CD8-positive, alpha-beta memory T cell (primary cell): ENCODE data around the gene MAD2L2. TPM values are rescaled to one million over a fixed set of nuclear protein-coding genes. Genes with fewer than 3 reads are reported as not detected.

Experiments used
- CTCF ChIA-PET: fragments of 350-600 bp; sonication (Branson Sonifier 250); formaldehyde crosslinking; loops from one replicate; lab custom pipeline; 2021; ENCODE audit warnings: antibody characterized with exemption; lab: Charles Lee
- POLR2A ChIA-PET: fragments of 350-600 bp; sonication (Branson Sonifier 250); formaldehyde crosslinking; loops from one replicate; lab custom pipeline; 2021; ENCODE audit warnings: antibody characterized with exemption; lab: Charles Lee
- DNase-seq, 5 donors: peaks; one replicate each; pipeline versions ENCODE4 v3.0.0 to v3.0.0-alpha.2; 2020 to 2022; ENCODE audit warnings: mixed read lengths in 1 of 5
- H3K27ac ChIP-seq: one replicate; pipeline ENCODE4 v1.7.0; 2013; ENCODE audit warnings: low read depth, mild to moderate bottlenecking, low read length, moderate library complexity
- H3K27me3 ChIP-seq: 2 replicates; pipeline ENCODE4 v1.7.0; 2013; ENCODE audit warnings: low read length, mild to moderate bottlenecking; ENCODE audit not compliant: insufficient read depth, poor library complexity, severe bottlenecking
- H3K36me3 ChIP-seq: 2 replicates; pipeline ENCODE4 v1.7.0; 2013; ENCODE audit warnings: mild to moderate bottlenecking, low read length, moderate library complexity; ENCODE audit not compliant: insufficient read depth
- H3K4me1 ChIP-seq: 2 replicates; pipeline ENCODE4 v1.7.0; 2013; ENCODE audit warnings: mild to moderate bottlenecking, low read length, moderate library complexity; ENCODE audit not compliant: insufficient read depth
- H3K4me3 ChIP-seq: 2 replicates; pipeline ENCODE4 v1.7.0; 2013; ENCODE audit warnings: mild to moderate bottlenecking, low read length
- H3K9me3 ChIP-seq: 2 replicates; pipeline ENCODE4 v1.7.0; 2013; ENCODE audit warnings: mild to moderate bottlenecking, low read length
- H3K27ac Mint-ChIP-seq, 8 donors: one replicate each; pipeline ENCODE4 v1.8.0; 2020 to 2021; ENCODE audit warnings: mixed read lengths in 8 of 8, mild to moderate bottlenecking in 6 of 8, inconsistent platforms in 3 of 8, moderate library complexity in 3 of 8
- H3K27me3 Mint-ChIP-seq, 2 donors: one replicate each; pipeline ENCODE4 v1.8.0; 2020 to 2021; ENCODE audit warnings: mixed read lengths in 2 of 2, mild to moderate bottlenecking in 1 of 2, moderate library complexity in 1 of 2
- H3K36me3 Mint-ChIP-seq, 3 donors: one replicate each; pipeline ENCODE4 v1.8.0; 2020 to 2021; ENCODE audit warnings: mixed read lengths in 3 of 3, inconsistent platforms in 1 of 3, mild to moderate bottlenecking in 1 of 3
- H3K4me1 Mint-ChIP-seq, 3 donors: one replicate each; pipeline ENCODE4 v1.8.0; 2020 to 2021; ENCODE audit warnings: mixed read lengths in 3 of 3, inconsistent platforms in 1 of 3, mild to moderate bottlenecking in 1 of 3
- H3K4me3 Mint-ChIP-seq, 7 donors: one replicate each; pipeline ENCODE4 v1.8.0; 2020 to 2021; ENCODE audit warnings: mixed read lengths in 7 of 7, mild to moderate bottlenecking in 6 of 7, moderate library complexity in 4 of 7, inconsistent platforms in 2 of 7
- H3K9me3 Mint-ChIP-seq, 5 donors: one replicate each; pipeline ENCODE4 v1.8.0; 2020 to 2022; ENCODE audit warnings: mixed read lengths in 5 of 5, mild to moderate bottlenecking in 3 of 5, moderate library complexity in 2 of 5, inconsistent platforms in 1 of 5
- polyA plus RNA-seq: library from polyadenylated mRNA; unstranded; fragments of 300-500 nt; fragmentation: Illumina TruSeq; gene quantifications from one replicate; pipeline ENCODE4 v1.2.3, GENCODE V29; 2021
- total RNA-seq, 2 experiments: library from RNA; stranded (reverse); gene quantifications; one replicate each; pipeline ENCODE4 v1.2.3, GENCODE V29; 2021

Gene MAD2L2
- total and polyA plus RNA-seq, 3 experiments from 2014 or later, result 57.2 to 66.2 (median 60.1) TPM

DNA sequence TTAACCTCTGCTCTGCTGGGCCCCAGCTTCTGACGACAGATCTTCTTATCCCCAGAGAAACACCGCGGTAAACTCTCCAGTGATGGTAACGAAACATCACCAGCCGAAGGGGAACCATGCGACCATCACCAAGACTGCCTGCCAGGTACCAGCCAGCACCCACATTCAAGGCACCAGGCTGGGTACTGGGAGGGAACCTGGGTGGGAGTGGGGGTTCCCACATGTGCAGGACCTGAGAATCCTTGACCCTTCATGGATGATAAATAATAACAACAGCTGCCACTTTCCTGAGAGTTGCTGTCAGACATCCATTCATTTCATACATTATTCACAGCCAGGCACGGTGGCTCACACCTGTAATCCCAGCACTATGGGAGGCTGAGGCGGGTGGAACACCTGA, 31.3 kb upstream of the MAD2L2 start:
- no peak overlapping the region for H3K27ac ChIP-seq
- Mint-ChIP-seq H3K9me3 (no peaks in the 10 kb centered on the region), H3K4me1 (no peaks in the 10 kb centered on the region), H3K36me3 (no peaks in the 10 kb centered on the region), H3K27ac (no peak overlapping the region), H3K27me3 (peaks cover 5 to 6% of the 10 kb centered on the region in 2 donors), H3K4me3 (no peak overlapping the region)
- no peaks in the 10 kb centered on the region for H3K27me3 ChIP-seq
- H3K36me3 ChIP-seq, result no peaks in the 10 kb centered on the region
- H3K4me1 ChIP-seq, result no peaks in the 10 kb centered on the region
- no peak for DNase-seq
- H3K9me3 ChIP-seq, result no peaks in the 10 kb centered on the region
- no peak overlapping the region for H3K4me3 ChIP-seq
- POLR2A ChIA-PET, result no interaction called here
- CTCF ChIA-PET, result interaction anchor here (1.3 kb wide), 1 partner anchor 675 kb away, joined by 3 read pairs; no protein-coding TSS in a partner anchor

DNA sequence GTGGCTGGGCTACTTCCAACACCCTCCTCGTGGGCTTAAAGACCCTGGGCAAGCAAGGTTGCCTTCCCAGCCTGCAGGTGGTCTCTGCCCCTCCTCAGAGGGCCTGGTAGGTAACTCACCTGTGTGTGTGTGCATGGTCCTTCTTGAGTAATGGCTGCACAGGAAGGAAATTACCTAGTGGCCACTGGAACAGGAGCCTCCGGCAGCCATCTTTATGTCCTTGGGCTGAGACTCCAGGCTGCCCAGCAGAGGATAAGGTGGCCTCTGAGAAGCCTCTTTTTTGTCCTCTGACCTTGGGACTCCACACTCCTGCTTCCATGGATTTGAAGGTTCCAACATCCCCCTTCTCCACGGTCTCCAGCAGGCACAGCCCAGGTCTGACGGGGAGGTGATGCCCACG, 30.5 kb upstream of the MAD2L2 start:
- Mint-ChIP-seq H3K27me3 (peaks cover 5 to 6% of the 10 kb centered on the region in 2 donors), H3K4me3 (no peak overlapping the region), H3K27ac (no peak overlapping the region), H3K9me3 (no peaks in the 10 kb centered on the region), H3K4me1 (no peaks in the 10 kb centered on the region), H3K36me3 (no peaks in the 10 kb centered on the region)
- Histone ChIP-seq H3K4me1 (no peaks in the 10 kb centered on the region), H3K4me3 (no peak overlapping the region), H3K27ac (no peak overlapping the region), H3K27me3 (no peaks in the 10 kb centered on the region), H3K9me3 (no peaks in the 10 kb centered on the region), H3K36me3 (no peaks in the 10 kb centered on the region)
- ChIA-PET CTCF (interaction anchor here (0.9 kb wide), 1 partner anchor 24 kb away, joined by 4 read pairs; the partner anchor contains the start of gene AGTRAP), POLR2A (no interaction called here)
- DNase-seq, result no peak

DNA sequence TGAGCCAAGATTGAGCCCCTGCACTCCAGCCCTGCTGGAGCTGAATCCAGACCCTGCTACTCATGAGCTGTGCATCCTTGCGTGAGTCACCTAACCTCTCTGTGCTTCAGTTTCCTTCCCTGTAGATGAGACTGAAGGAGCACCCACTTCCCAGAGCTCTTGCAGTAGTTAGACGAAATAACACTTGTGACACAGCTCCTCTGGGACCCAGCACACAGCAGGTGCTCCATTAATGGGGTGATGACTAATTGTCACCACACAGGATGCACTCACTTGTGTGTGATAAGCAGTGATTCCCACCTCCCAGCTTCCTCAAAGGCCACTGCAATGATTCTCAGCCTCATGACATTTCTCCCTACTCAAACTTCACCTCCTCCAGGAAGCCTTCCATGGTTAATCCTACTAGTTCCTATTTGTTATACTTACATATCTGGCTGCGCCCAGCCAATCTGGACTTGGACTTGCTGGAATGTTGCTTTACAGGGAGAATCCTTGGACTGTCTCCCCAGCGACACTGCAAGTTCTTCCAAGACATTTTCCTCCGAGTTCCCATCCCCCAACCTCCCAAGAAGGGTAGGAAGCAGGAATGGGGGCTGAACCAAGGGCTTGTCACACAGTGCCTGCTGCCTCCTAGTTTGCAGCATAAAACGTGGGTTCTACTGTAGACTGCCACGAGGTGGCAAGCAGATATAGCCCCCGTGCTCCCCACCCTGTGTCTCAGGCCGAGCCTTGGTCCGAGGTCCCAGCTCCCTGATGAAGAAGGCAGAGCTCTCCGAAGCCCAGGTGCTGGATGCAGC, 27.8 kb upstream of the MAD2L2 start:
- Mint-ChIP-seq H3K36me3 (no peaks in the 10 kb centered on the region), H3K27me3 (peaks cover 5 to 23% of the 10 kb centered on the region in 2 donors), H3K27ac (peak overlapping the region in 1 of 8 donors; percentile 83), H3K4me3 (no peak overlapping the region), H3K9me3 (no peaks in the 10 kb centered on the region), H3K4me1 (no peaks in the 10 kb centered on the region)
- DNase-seq, result no peak
- POLR2A ChIA-PET, result no interaction called here
- Histone ChIP-seq H3K4me1 (no peaks in the 10 kb centered on the region), H3K27me3 (no peaks in the 10 kb centered on the region), H3K27ac (no peak overlapping the region), H3K4me3 (no peak overlapping the region), H3K36me3 (no peaks in the 10 kb centered on the region), H3K9me3 (no peaks in the 10 kb centered on the region)
- CTCF ChIA-PET, result interaction anchor here (1.7 to 2.5 kb wide), 2 partner anchors 11 to 45 kb away, joined by 6 to 11 read pairs; partner anchors contain the start of gene FBXO6

DNA sequence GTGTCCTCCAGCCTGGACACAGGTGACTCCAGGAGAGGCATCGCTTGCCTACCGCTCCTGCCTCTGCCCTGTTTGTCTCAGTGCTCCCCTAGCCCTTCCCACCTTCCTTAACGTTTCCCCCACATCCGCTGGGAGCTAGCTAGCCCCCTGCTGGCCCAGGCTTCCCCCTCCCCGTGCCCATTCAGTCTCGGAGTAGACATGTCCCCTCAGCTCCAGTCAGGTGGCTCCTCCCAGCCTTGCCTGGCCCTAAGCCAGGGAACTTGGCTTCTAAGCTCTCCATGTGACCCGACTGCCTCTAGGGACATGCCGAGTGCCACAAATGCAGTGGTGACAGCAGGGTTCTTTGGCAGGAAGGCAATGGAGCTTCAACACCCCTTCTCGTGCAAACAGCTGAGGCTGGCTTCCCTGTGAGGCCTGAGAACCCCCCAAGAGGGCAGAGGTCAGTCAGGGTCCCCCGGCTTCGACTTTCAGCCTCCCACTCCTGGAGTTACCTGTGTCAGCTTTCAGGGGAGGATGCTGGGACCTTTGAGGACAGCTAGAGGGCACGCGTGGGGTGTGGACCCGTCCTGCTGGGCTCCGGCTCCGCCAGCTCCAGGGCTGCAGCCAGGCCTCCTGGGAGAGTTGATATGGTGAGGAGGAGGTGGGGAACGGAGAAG, 26.8 kb upstream of the MAD2L2 start:
- Mint-ChIP-seq H3K27ac (no peak overlapping the region), H3K4me3 (no peak overlapping the region), H3K36me3 (no peaks in the 10 kb centered on the region), H3K9me3 (no peaks in the 10 kb centered on the region), H3K4me1 (no peaks in the 10 kb centered on the region), H3K27me3 (peaks cover 2 to 31% of the 10 kb centered on the region in 2 donors)
- Histone ChIP-seq H3K4me3 (no peak overlapping the region), H3K27me3 (no peaks in the 10 kb centered on the region), H3K27ac (no peak overlapping the region), H3K9me3 (no peaks in the 10 kb centered on the region), H3K4me1 (no peaks in the 10 kb centered on the region), H3K36me3 (no peaks in the 10 kb centered on the region)
- ChIA-PET CTCF (interaction anchor here (0.9 to 2.5 kb wide), 2 partner anchors 12 to 44 kb away, joined by 4 to 11 read pairs; partner anchors contain the start of gene FBXO6), POLR2A (no interaction called here)
- no peak for DNase-seq

DNA sequence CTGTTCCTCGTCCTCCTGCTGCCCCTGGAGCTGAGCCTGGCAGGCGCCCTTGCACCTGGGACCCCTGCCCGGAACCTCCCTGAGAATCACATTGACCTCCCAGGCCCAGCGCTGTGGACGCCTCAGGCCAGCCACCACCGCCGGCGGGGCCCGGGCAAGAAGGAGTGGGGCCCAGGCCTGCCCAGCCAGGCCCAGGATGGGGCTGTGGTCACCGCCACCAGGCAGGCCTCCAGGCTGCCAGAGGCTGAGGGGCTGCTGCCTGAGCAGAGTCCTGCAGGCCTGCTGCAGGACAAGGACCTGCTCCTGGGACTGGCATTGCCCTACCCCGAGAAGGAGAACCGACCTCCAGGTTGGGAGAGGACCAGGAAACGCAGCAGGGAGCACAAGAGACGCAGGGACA, 25.3 kb upstream of the MAD2L2 start:
- Histone ChIP-seq H3K4me3 (no peak overlapping the region), H3K9me3 (no peaks in the 10 kb centered on the region), H3K27me3 (no peaks in the 10 kb centered on the region), H3K36me3 (no peaks in the 10 kb centered on the region), H3K27ac (no peak overlapping the region), H3K4me1 (no peaks in the 10 kb centered on the region)
- peaks cover 2 to 31% of the 10 kb centered on the region in 2 donors for H3K27me3 Mint-ChIP-seq
- no peaks in the 10 kb centered on the region for H3K36me3 Mint-ChIP-seq
- POLR2A ChIA-PET, result no interaction called here
- no peak overlapping the region for H3K4me3 Mint-ChIP-seq
- DNase-seq, result no peak
- H3K4me1 Mint-ChIP-seq, result no peaks in the 10 kb centered on the region
- no peaks in the 10 kb centered on the region for H3K9me3 Mint-ChIP-seq
- H3K27ac Mint-ChIP-seq, result no peak overlapping the region
- CTCF ChIA-PET, result no interaction called here

DNA sequence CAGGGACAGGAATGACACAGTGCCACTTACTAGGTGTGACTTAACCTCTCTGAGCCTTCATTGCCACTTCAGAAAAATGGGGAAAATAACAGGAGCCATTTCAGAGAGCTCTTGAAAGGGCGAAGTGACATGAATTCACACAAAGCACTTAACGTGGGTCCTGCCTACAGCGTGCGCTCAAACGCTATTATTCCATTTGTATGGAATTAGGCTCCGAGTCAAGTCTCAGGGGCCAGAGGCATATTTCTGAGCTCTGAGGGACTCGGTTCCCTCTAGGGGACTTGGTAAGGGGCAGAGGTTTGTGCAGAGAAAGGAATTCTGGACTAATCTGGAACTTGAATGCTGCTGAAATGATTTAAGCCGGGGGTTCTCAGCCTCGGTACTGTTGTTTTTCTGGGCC, 24.6 kb upstream of the MAD2L2 start:
- CTCF ChIA-PET, result interaction anchor here (2.4 kb wide), 1 partner anchor 14 kb away, joined by 11 read pairs; no protein-coding TSS in a partner anchor
- Mint-ChIP-seq H3K27ac (no peak overlapping the region), H3K36me3 (no peaks in the 10 kb centered on the region), H3K27me3 (peaks cover 2 to 31% of the 10 kb centered on the region in 2 donors), H3K4me3 (no peak overlapping the region), H3K4me1 (no peaks in the 10 kb centered on the region), H3K9me3 (no peaks in the 10 kb centered on the region)
- POLR2A ChIA-PET, result no interaction called here
- Histone ChIP-seq H3K9me3 (no peaks in the 10 kb centered on the region), H3K27me3 (no peaks in the 10 kb centered on the region), H3K27ac (no peak overlapping the region), H3K4me1 (no peaks in the 10 kb centered on the region), H3K36me3 (no peaks in the 10 kb centered on the region), H3K4me3 (no peak overlapping the region)
- no peak for DNase-seq

DNA sequence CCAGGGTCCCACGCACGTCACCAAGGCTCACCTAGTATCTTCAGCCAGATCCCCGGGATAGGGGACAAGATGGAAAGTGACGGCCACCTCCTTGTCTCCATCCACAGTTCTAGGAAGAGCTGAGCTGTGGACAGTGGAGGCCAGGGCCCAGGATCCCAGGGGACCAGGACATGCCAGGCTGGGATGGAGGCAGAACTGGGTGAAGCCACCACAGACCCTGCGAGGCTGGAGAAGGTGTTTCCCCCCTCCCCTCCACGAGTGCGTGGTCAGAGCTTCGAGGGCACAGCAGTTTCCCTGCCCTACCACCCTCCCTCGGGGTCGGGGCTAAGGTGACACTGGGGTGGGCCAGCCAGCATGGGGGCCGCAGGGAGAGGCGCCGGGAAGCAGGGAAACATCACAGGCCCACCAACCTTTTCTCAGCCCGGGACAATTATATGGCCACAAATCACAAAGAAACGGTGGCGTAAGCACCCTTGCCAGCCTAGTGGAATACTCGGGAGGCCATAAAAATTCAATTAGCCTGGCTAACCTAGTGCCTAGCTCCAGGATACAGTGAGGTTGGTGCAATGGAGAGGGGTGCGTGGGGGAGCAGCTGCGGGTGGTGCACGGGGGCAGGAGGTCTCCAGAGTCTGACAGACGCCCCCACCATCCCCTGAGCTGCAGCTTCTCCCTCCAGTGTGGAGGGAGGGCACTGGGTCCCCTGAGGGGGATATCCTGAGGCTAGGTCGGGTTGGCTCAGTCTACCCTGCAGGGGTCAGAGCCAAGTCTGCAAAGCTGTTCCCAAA, 23.9 kb upstream of the MAD2L2 start:
- no peak overlapping the region for H3K27ac ChIP-seq
- no peaks in the 10 kb centered on the region for H3K27me3 ChIP-seq
- H3K36me3 Mint-ChIP-seq, result no peaks in the 10 kb centered on the region
- ChIA-PET POLR2A (no interaction called here), CTCF (interaction anchor here (2.4 kb wide), 1 partner anchor 15 kb away, joined by 11 read pairs; no protein-coding TSS in a partner anchor)
- H3K4me1 Mint-ChIP-seq, result no peaks in the 10 kb centered on the region
- H3K9me3 Mint-ChIP-seq, result no peaks in the 10 kb centered on the region
- H3K36me3 ChIP-seq, result no peaks in the 10 kb centered on the region
- H3K4me3 Mint-ChIP-seq, result no peak overlapping the region
- no peak for DNase-seq
- H3K4me3 ChIP-seq, result no peak overlapping the region
- H3K4me1 ChIP-seq, result no peaks in the 10 kb centered on the region
- peaks cover 2 to 31% of the 10 kb centered on the region in 2 donors for H3K27me3 Mint-ChIP-seq
- peak overlapping the region in 1 of 8 donors; percentile 14 for H3K27ac Mint-ChIP-seq
- H3K9me3 ChIP-seq, result no peaks in the 10 kb centered on the region
